GM19043 (cell line): ENCODE data around the gene APLN.

Source experiments
- ATAC-seq: cut with Tn5 transposase; IDR thresholded peaks from one replicate; pipeline ENCODE4 v1.9.1; 2021; ENCODE audit warnings: low read depth; ENCODE audit not compliant: unreplicated experiment

APLN gene

DNA sequence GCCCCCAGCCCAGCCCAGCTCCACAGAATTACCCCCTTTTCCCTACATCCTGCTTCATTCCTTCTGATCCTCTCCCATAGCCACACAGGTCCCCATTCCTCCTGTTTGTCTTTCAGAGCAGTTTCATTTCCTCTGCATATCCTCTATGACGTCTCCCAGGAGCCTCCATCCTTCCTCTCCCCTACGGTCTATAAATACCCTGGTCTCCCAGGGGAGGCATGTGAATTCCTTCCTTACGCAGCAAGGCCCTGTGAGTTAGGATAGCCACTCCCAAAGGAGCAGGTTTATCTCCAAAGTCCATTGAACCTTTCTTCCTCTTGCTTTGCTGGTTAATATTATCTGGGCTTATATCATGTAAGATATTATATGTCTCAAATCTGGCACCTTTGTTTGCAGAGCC, 8.4 kb upstream of the APLN start:
- ATAC-seq, result no peak

DNA sequence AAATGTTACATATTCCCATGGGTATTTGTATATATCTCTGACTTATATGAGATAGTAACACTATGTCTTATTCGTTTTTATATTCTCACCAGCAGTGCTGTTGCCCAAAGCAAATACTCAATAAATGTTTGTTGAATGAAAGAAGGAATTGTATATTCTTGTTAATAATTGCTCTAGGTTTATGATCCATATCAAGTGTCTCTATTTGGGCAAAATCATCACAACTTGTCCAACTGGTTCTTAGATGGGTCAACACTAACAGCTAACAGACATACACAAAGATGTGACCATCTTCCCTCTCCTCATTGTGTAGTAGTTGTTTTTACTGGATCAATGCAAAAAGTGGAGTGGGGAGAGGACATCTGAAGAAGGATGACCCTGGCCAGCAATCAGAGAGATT, 6.6 kb upstream of the APLN start:
- no peak for ATAC-seq

DNA sequence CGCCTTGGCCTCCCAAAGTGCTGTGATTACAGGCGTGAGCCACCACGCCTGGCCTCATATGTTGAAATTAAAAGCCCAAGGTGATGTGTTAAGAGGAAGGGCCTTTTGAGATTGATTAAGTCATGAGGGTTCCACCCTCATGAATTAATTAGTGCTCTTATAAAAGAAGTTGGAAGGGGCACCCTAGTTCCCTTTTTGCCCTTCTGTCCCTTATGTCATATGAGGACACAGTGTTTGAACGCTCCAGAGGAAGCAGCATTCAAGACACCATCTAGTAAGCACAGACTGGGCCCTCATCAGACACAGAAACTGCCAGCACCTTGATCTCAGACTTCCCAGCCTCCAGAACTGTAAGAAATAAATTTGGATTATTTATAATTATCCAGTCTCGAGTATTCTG, 5.1 kb upstream of the APLN start:
- ATAC-seq, result no peak

DNA sequence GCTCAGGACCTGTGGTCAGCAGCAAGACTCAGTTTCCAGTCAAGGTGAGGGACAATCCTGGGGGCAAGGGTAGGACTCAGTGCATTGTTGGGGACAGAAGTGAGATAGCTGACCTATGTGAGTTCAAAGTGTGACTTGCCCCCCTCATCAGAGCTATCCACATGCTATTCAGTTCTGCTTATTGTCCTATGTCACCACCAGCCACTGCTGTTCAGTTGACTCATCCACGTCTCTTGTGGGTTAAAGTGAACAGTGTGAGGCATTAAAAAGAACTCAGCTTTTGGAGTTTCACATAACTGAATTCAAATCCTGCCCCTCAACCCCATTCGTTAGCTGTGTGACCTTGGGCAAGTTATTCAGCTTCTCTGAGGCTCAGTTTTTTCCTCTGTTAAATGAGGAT, 4.4 kb upstream of the APLN start:
- no peak for ATAC-seq

DNA sequence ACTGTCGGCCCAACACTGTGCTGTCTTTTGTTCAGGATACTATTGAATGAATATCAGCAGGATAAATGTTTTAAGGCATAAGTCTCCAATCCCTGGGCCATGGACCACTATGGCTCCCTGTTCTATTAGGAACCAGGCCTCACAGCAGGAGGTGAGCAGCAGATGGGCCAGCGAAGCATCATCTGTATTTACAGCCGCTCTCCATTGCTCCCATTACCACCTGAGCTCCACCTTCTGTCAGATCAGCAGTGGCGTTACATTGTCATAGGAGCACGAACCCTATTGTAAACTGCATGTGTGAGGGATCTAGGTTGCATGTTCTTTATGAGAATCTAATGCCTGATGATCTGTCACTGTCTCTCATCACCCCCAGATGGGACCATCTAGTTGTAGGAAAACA, 3.7 kb upstream of the APLN start:
- no peak for ATAC-seq

DNA sequence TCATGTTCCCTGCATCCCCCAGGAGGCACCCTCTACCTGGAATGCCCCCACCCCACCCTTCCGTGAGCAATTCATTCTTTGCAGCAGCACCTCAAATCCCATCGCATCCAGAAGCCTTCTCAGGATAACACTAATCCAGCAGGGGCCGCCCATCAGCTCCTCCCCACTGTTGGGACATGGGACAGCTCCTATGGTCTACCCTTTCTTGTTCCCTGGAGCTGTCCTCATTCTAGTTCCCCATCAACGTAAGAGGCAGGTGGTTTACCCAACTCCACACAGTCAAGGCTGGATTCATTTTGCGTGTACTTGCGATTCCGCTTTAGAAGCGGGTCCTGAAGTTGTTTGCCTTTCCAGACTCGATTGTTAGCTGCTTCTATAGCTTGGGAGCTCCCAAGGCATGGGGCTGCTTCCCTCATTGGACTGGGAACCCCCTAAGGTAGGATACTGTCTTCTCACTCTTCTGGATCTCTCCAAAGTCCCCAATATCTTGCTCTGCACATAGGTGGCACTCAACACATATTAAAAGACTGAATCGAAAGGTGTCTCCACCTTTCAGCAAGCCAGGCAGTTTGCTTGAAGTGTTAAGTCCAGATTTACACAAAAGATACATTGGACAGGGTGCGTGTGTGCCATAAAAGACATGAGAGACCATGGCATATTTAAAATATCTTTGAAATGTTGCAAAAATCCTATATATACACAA, 942 bp upstream of the APLN start:
- ATAC-seq, result no peak

DNA sequence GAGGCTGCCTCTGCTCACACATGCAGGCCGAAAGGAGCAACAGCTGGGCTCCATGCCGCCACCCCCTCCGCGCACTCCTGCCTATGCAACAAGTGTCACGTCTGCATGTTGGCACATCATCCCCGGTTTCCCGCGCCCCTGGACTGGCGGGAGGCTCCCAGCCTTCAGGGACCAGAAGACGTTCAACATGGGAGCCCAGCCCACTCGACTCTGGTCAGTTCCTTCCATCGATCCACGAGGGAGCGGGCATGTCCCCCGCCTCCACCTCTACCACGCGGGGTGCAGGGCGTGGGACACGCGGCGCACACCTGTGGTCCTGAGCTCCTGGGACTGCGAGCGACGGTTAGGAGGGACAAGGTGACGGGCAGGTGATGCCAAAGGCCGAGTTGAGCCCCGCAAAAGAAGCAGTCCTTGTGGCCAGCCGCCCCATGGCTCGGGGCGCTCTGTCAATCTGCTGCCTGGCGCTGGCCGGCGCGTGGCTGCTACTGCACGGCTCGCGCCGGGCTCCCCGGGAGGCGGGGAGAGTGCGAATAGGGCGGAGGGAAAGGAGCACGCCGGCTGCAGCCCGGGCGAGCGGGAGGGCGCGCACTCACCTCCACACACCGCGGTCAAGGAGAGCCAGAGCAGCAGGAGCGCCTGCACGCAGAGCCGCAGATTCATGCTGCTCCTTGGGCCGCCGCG, 645 bp downstream of the APLN start:
- ATAC-seq, result peak; percentile 69

DNA sequence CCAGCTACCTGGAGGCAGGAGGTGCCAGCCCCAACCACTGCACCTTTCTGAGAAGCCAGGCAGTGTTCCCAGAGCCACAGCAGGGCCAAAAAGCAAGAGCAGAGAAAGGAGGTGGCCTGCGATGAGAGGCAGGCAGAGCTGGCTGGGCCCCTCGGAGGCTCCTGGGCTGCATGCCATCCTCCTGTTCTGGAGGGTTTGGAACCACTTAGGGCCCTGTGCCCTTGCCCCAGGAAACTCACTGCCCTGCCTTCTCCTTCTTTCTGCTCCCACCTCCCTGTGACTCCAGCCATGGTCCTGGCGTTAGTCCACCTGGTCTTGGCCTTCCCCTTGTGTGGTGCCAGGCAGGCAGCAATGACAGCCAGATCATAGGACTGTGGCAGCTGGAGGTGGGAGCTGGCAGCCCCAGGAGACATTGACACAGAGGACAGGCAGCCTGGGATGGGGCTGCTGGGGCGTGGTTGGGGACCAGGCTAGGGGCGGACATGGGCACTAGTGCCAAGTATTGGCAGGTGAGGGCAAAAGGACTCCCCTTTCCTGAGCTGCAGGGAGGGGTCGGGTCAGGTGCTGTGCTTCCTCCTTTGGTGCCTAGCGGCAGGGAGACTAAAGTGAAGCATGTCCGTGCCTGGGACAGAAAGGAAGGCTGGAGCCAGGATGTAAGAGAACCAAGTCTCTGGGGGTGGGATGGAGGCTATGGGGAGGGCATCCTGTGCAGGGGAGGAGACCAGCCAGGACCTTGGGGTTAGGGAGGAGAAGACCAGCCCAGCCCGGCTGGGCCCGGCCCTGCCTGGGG, 1.4 kb downstream of the APLN start:
- ATAC-seq, result no peak

DNA sequence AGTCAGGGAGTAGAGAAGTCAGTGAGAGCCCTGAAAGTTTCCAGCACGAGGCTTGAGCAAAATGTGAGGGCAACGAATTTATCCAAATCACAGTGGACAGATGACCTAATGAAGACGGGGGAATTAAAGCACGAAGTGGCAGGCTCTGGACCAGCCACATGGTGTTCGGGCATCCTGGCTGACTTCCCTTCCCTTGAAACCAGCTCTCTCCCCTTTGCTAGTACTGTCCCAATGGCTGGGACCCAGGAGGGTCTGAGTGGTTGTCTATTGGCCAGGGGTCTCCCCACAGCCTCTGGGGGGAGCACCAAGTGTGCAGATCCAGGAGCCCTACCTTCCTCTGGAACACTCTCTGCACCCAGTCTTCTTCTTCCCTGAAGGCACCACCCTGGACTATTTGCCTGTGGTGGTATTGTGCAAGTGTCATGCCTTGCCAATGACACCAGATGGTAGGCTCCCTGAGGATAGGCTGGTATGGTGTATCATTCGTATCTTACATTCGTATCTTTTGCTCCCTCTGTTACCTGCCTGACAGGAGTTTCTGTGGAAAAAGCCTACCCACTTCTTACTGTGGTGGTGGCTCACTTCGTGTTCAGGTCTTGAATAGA, 2.1 kb downstream of the APLN start:
- ATAC-seq, result no peak

DNA sequence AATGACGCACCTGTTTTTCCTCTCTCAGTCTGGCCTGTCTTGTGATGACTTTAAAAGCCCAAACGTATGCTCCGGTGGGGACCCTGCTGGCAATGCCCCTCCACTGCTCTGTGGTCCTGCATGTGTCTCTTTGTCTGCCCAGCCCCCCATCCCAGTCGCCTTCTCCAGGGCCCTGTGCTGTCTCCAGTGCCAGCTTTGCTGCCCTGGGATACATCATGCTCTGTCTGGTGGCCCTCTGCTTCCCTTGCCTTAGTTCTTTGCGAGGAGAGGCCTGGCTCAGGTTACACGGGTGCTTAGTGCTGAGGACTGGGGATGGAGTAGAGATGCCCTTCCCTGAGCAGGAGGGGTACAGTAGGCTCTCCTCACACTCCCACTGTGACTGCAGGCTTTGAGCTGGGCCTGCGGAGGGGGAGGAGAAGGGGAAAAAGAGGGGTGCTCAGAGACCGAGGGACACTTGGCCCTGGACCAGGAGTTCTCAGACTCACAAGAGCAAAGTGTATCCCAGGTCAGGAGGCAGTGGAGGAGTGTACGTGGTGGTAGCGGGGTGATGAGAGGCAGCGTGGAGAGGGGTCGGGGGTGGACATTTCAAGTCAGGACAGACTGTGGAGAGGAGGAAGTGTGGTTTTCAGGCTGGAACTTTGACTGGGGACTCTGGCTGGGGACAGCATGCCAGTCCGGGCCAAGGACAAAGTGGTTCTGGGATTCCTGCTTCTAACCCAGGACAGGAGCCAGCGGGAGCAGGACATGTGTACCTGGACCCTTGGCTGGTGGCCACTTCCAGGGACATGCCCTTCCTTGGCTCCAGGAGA, 2.8 kb downstream of the APLN start:
- ATAC-seq, result no peak

DNA sequence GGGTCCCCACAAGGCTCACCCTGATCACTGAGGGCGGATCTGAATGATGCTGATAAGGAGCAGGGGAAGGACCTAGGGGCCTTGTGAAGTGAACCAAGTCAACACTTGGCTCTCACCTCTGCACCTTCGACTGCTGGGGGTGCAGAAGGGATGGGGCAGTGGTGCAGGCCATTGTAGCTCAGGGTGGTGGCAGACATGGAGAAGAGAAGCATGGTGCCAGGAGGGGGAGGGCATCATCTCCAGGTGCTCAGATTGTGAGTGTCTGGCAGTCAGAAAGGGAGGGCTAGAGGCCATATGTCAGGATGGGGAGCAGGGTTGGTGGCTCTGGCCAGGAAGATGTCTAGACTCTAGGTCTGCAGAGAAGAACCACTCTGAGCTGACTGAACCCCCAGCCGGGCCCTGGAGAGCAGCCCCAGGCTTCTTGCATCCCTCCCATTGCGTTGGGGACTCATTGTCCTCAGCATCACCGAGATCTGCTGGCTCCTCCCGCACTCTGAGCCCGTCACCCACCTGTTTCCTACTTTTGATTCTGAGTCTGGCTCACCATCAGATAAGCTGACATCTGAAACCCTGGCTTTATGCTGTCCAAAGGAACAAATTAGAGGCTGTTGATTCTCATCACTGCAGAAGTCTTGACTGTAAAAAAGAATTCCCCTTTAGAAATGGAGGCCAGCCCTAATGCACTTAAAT, 3.8 kb downstream of the APLN start:
- ATAC-seq, result no peak

DNA sequence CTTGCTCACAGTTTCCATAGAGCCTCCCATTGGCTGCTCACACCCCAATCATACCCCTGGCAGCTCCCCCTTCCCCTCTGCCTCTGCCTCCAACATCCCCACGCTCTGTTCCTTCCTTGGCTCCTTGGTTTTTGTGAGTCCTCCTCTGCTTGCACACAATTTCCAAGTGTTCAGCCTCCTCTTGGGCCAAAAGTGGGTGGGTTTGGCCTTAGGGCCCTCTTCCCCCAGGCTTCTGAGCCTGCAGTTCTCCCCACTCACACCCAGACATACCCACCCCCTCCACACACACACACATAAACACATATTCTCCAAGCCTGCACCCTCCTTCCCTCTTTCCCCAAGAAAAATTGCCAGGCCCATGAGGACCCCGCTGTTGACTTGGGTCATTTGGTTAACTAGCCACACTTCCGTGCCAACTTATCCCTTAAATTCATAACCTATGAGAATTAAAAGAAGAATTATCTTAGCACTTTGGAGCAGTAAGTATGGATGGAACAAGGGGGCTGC, 4.5 kb downstream of the APLN start:
- no peak for ATAC-seq

DNA sequence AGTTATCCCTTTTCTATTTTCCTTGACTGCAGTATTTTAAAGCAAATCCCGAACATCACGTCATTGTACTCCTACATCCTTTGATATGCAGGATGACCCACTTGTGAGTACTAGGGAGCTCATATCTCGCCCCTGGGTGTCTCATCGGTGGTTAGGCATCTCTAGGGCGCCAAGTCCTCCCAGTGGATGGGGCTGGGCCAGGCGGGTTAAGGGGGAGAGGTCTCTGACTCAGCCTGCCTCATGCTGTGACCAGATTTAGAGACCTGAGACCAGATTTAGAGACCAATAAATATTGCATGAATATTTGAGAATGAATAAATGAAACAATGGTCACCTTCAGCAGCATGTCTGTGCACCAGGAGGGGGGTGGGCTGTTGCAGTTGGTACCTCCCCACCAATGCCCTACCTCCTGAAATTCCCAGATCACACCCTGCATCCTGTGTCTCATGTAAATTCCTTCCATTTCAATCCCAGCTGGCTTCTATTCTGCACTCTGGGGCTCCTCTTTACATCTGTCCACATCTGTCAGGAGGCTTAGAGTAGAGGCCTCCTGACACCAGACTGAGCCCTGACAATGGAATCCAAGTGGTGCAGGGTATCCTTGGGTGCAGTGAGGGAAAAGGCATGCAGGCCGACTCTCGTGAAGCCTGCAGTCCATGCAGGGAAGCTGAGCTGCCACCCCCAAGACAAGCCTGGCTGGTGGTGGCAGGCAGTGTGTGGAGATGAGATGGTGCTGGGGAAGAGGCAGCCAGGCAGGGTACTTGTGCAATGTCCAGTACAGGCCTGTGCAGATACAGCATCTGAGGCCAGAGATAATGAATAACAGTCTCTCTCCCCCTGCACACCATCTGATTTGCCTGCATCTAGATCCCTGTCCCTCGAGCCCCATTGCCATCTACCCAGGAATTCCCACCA, 5.2 kb downstream of the APLN start:
- no peak for ATAC-seq

DNA sequence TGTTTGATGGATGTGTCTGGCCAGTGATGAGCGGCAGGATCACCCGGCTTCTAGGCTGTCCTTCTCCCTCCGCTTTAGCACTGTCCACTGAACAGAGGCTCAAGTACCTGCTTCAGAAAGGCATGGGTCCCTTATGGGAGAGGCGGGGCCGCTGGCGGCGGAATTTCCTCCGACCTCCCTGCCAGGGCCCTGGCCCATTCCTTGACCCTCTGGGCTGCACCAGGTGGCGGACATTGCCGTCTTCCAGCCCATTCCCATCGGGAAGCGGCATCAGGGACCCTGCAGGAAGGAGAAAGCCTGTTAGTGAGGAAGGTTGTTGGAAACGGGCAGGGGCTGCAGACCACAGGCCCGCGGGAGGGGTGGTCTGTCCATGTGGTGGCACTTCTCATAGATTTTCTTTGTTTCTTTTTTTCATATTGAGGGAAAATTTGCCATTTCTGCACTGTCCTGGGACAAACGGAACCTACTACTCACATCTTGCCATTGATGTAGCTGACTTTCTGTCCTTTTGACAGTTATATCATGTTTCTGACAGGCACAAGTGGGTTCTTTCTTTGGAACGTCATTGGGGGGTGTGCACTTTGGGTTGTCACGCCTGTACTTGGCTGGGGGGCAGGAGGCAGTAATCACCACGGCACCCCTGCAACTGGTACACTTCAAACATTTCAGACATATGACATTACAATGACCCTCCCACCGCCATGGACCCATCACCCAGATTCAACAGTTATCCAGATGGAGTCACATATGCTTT, 6.1 kb downstream of the APLN start:
- no peak for ATAC-seq

DNA sequence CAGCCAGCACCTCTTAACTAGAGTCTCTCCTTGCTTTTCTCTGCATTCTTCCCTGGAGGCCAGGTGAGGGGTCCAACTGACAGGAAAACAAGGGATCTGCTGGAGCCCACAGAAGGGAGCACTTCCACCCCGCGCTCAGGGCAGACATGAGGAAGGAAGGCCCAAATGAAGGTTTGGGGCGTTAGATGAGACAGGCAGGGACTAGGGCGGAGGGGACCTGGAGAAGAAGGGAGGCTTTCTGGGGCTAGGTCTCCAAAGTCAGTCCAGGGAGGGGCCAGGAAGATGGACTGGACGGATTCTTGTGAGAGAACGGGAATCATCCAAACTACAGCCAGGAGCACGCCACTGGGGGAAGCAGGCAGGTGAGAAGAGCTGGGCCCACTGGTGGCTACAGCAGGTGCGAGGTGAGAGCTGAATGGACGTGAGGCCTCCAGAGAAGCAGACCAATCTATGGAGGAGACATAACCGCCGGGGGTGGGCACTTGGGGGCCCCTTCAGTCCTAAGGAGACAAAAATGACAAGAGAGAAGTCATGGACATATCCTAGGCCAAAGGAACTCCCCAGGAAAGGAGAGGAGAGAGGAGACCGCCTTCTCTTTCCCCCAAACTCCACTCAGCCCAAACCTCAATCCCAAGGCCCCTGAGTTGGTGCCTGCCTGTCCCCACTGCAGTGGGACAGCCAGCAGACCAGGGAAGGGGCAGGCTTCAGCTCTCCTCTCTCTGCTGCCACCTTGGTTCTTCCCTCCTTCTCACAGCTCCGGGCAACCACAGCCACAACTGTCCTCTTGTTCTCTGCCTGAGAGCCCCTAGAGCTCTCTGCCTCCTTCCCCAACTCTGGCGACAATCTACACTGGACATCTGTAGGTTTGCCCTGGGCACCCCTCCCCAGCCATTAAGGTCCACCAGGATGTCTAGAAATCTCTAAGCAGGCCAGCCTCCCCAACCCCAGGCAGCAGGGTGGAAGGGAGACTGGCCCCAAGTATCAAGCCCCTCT, 7.0 kb downstream of the APLN start:
- ATAC-seq, result no peak

DNA sequence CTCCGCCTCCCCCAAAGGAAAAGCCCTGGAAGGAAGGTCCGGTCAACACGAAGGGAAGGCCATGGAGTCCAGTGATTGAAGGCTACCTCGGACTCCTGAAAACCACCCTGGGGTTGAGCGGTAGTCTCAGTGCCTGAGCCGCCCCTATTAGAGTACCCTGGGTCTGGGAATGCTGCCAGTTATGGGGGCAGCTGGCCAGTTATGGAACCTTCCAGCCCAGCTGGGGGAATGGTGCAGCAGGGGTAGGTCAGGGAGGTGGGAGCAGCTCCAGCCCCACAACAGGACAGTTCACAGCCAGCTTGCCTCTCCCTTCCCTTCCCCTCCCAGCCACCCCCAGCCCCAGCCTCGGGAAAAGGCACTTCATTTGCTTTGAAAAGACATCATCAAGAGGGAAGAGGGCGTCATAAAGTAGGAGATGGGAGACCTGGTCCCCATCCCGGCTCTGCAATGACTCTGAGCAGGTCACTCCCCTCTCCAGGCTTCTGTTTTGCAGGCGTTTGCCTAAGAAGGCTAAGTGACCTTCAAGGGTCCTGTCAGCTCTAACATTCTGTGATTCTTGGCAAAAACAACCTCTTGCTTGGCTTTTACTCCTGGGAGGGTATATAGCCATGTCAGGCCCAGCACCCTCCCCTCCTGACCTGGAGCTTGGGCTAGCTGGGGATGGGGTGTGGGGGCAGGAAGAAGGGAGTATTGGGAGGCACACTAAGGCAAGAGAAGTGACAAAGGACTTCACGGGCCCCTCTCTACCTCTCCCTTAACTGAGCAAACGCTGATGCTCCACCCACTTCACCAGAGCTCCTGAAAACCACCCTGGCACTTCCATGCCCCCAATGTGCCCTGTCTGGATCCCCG, 8.0 kb downstream of the APLN start:
- ATAC-seq, result no peak
